Glutamatergic neuron (in vitro differentiated cells): Measurements from ENCODE around the gene PLPP3. TPM values are rescaled to one million over a fixed set of nuclear protein-coding genes. Genes with fewer than 3 reads are reported as not detected.

ENCODE experiments used
- DNase-seq: peaks from one replicate; pipeline ENCODE4 v3.0.0; 2022
- H3K27ac Mint-ChIP-seq: one replicate; pipeline ENCODE4 v1.8.0; 2020; ENCODE audit warnings: mild to moderate bottlenecking, mixed read lengths, inconsistent platforms; ENCODE audit not compliant: unreplicated experiment
- H3K27me3 Mint-ChIP-seq: one replicate; pipeline ENCODE4 v1.8.0; 2020; ENCODE audit warnings: mild to moderate bottlenecking, moderate library complexity, mixed read lengths, inconsistent platforms; ENCODE audit not compliant: unreplicated experiment
- H3K36me3 Mint-ChIP-seq: one replicate; pipeline ENCODE4 v1.8.0; 2020; ENCODE audit warnings: mild to moderate bottlenecking, mixed read lengths, inconsistent platforms; ENCODE audit not compliant: unreplicated experiment
- H3K4me1 Mint-ChIP-seq: one replicate; pipeline ENCODE4 v1.8.0; 2020; ENCODE audit warnings: mild to moderate bottlenecking, low read depth, mixed read lengths, inconsistent platforms; ENCODE audit not compliant: unreplicated experiment
- H3K4me3 Mint-ChIP-seq: one replicate; pipeline ENCODE4 v1.8.0; 2020; ENCODE audit warnings: mild to moderate bottlenecking, mixed read lengths, inconsistent platforms; ENCODE audit not compliant: unreplicated experiment
- H3K9me3 Mint-ChIP-seq: one replicate; pipeline ENCODE4 v1.8.0; 2020; ENCODE audit warnings: mild to moderate bottlenecking, moderate library complexity, mixed read lengths, inconsistent platforms; ENCODE audit not compliant: unreplicated experiment
- CTCF ChIP-seq: fragments of 200-600 bp; sonication (generic); IDR thresholded peaks from one replicate; pipeline ENCODE4 v1.5.0; 2021; ENCODE audit not compliant: partially characterized antibody, unreplicated experiment
- total RNA-seq: library from RNA; stranded (reverse); fragmentation: NEBNext Ultra II Directional; extraction: Animal tissue kit (Norgen Biotek cat#: 25700); gene quantifications from one replicate; pipeline ENCODE4 v1.2.1, GENCODE V29; 2021; ENCODE audit not compliant: unreplicated experiment

Gene PLPP3
- total RNA-seq, 1 donor from 2014 or later, result 11.7 TPM

GRCh38 chr1:56555448-56555847 is 23.9 kb downstream of the PLPP3 start:
- H3K4me1 Mint-ChIP-seq, result peaks cover 30% of the 10 kb centered on the region
- no peak for DNase-seq
- no peak for TF ChIP-seq CTCF
- H3K4me3 Mint-ChIP-seq, result no peak overlapping the region
- peaks cover 2% of the 10 kb centered on the region for H3K27me3 Mint-ChIP-seq
- H3K36me3 Mint-ChIP-seq, result no peaks in the 10 kb centered on the region
- no peak overlapping the region for H3K27ac Mint-ChIP-seq
- peaks cover 2% of the 10 kb centered on the region for H3K9me3 Mint-ChIP-seq

DNA sequence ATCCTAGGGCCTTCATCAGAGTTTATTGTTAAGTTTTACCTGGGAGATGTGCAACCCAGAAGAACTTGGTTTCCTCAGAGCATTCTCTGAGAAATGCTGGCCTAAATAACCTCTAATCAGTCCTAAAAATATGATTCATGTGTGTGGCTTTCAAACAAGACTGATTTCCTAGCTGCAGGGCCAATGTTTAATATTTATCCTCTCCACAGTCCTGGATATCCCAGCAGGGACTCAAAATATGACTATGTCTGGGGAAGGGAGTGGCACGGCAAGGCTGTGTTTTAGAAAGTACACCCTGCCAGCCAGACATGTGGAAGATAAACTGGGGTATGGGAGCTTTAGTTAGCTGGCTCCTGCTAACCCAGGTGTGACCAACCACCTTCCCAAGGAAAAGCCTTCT is 26.3 kb downstream of the PLPP3 start:
- Mint-ChIP-seq H3K4me3 (no peak overlapping the region), H3K4me1 (peaks cover 25% of the 10 kb centered on the region), H3K9me3 (peaks cover 2% of the 10 kb centered on the region), H3K27ac (no peak overlapping the region), H3K36me3 (no peaks in the 10 kb centered on the region), H3K27me3 (no peaks in the 10 kb centered on the region)
- TF ChIP-seq CTCF, result no peak
- no peak for DNase-seq

DNA sequence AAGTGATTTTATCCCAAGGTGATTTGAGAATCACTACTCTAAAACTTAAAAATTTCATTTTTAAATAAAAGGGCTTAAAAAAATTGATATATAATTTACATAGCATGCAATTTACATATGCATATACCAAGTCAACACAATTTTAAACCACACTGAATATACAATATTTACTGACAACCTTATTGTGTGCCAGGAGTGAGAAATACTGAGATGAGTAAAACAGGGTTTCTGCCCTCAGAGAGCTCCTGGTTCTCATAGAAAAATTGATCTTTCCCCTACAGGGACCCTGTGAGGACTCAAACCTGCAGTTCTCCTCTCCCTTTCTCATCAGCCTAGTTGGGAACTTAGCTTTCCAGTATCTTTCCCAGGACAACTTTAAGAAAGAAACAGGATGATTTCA is 27.0 kb downstream of the PLPP3 start:
- DNase-seq, result no peak
- no peak for TF ChIP-seq CTCF
- H3K9me3 Mint-ChIP-seq, result peaks cover 2% of the 10 kb centered on the region
- H3K4me3 Mint-ChIP-seq, result no peak overlapping the region
- H3K27ac Mint-ChIP-seq, result peak overlapping the region; percentile 48
- H3K27me3 Mint-ChIP-seq, result no peaks in the 10 kb centered on the region
- H3K4me1 Mint-ChIP-seq, result peaks cover 30% of the 10 kb centered on the region
- H3K36me3 Mint-ChIP-seq, result no peaks in the 10 kb centered on the region

- no peaks in the 10 kb centered on the region for H3K27me3 Mint-ChIP-seq
- peaks cover 34% of the 10 kb centered on the region for H3K4me1 Mint-ChIP-seq
- H3K27ac Mint-ChIP-seq, result no peak overlapping the region
- no peak for DNase-seq
- H3K36me3 Mint-ChIP-seq, result no peaks in the 10 kb centered on the region
- no peak for TF ChIP-seq CTCF
- no peak overlapping the region for H3K4me3 Mint-ChIP-seq
- H3K9me3 Mint-ChIP-seq, result peaks cover 2% of the 10 kb centered on the region
Measured at GRCh38 chr1:56551691-56552090, 27.7 kb downstream of the PLPP3 start.

- no peak for TF ChIP-seq CTCF
- no peak for DNase-seq
- no peak overlapping the region for H3K27ac Mint-ChIP-seq
- no peaks in the 10 kb centered on the region for H3K27me3 Mint-ChIP-seq
- no peak overlapping the region for H3K4me3 Mint-ChIP-seq
- H3K4me1 Mint-ChIP-seq, result peaks cover 30% of the 10 kb centered on the region
- no peaks in the 10 kb centered on the region for H3K36me3 Mint-ChIP-seq
- no peaks in the 10 kb centered on the region for H3K9me3 Mint-ChIP-seq
Measured at GRCh38 chr1:56550859-56551188, 28.5 kb downstream of the PLPP3 start.
